GM10266 (cell line): ENCODE measurements around the gene DPH5.

Experiments used
- DNase-seq: peaks from one replicate; pipeline ENCODE4 v3.0.0; 2012; ENCODE audit errors: extremely low spot score
- TF ChIP-seq, protein P1 (sequence below): IDR thresholded peaks from 2 replicates; pipeline ENCODE4 v1.5.1; 2012; ENCODE audit warnings: mild to moderate bottlenecking, low read depth; ENCODE audit not compliant: control insufficient read depth, insufficient read depth; ENCODE audit errors: missing control alignments

The DPH5 gene

DNA sequence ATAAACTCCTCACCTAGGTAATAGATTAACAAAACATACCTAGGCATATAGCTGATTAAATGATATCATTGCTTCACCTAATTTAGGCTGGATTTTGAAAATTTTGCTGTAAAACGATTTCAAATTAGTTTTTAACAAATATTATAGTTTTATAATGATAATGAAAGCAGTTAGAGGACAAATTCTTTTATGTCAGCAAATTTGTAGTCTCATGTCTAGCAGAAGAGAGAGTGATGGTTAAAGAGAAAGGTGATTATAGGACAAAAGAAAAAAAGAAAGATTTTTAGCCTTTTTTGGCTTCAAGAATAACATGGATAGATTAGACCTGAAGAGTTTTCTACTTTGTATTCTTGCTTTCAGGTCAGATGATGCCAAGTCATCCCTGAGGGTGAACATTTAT lies 3.6 kb upstream of the DPH5 start:
- TF ChIP-seq, protein P1, sequence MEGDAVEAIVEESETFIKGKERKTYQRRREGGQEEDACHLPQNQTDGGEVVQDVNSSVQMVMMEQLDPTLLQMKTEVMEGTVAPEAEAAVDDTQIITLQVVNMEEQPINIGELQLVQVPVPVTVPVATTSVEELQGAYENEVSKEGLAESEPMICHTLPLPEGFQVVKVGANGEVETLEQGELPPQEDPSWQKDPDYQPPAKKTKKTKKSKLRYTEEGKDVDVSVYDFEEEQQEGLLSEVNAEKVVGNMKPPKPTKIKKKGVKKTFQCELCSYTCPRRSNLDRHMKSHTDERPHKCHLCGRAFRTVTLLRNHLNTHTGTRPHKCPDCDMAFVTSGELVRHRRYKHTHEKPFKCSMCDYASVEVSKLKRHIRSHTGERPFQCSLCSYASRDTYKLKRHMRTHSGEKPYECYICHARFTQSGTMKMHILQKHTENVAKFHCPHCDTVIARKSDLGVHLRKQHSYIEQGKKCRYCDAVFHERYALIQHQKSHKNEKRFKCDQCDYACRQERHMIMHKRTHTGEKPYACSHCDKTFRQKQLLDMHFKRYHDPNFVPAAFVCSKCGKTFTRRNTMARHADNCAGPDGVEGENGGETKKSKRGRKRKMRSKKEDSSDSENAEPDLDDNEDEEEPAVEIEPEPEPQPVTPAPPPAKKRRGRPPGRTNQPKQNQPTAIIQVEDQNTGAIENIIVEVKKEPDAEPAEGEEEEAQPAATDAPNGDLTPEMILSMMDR, result no peak
- DNase-seq, result no peak

DNA sequence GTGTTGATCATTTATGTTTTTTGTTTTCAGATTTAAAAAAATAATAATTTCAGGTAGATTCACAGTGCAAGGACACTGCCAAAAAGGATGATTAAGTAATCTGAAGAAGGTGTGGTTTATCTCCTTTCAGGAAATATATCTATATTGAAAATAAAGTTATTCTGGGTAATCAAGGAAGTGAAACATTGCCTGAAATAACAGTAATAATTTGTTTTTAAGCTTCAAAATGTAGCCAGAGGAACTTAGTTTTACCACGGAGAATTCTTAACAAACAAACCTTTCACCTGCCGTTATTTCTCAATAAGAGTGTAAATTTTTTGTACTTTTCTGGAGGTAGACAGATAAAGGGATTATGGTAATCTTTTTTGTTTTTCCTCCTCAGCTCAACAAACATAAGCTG lies 2.9 kb upstream of the DPH5 start:
- DNase-seq, result no peak
- TF ChIP-seq, protein P1, result no peak

DNA sequence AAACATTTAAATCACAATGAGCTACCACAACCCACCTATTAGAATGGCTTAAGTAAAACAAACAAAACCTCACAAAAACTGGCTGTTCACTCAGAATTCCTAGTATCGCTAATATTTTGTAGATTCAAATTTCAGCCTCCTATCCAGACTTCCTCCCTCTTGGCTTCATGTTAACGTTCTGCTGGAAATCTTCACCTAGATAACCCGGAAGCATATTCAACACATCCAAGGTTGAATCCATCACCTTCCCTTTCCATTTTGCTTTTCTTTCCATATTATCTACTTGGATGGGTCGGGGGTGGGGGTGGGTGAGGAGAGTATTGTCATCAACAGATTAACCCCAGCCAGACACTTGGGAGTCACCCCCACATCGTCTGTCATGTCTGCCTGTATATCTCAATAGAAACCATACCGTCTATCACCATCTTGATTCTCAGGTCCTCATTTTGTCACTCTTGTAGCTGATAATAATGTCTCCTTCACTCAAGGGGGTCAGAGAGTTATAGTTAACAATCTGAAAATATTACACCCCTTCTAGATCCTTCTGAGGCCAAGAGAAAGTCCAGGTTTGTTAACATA lies 1.7 kb upstream of the DPH5 start:
- DNase-seq, result no peak
- TF ChIP-seq, protein P1, result no peak

DNA sequence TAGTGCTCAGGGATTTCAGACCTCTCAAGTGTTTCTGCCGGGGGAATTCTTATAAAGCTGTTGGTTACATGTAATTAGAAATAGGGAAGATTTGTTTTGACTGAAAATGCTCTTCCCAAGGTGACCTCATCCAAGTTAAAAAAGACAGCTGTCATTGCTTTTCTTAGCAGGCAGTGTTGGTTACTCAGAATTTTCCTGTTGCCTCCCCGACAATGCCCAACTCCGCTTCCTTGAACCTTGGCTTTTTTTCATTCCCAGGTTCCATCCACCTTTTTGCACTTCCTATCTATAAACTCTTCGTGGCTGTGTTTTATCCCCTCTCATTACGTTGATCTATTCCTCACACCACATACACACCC lies 825 bp upstream of the DPH5 start:
- TF ChIP-seq, protein P1, result no peak
- DNase-seq, result no peak

DNA sequence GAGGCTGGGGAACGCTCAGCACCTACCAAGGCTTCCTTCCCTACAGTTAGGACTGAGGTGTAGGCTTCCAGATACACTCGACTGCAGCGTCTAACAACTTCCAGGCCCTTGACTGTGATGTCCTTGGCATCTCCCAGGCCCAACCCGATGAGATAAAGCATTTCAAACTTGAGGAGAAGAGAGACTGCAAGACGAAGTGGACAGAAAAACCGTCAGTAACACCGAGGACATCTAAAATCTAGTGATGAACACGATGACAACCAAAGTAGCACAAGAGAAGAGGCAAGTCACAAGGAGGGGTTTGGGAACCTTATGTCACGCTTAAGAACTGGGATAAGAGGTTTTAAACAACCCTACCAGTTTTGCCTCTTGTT lies 314 bp downstream of the DPH5 start:
- DNase-seq, result no peak

DNA sequence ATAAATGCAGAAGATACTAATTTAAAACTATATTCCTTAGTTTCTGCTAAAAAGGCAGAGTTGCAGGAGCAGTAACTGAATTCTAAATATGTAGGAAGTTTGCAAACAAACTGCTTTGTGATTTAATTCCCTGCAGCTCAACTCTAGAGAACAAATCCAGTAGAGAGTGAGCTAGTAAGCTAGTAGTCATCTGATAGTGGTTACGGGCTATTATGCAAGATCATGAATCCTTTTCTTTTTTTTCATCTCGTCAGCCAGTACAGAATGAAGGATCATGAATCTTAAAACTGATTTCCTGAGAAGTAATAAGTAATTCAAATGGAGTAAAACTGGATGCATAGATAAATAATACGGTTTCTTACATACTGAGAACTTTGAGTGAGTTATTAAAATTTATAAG lies 3.3 kb downstream of the DPH5 start:
- TF ChIP-seq, protein P1, result no peak
- DNase-seq, result no peak

More for the DNA sequence above, 314 bp downstream of the DPH5 start:
- TF ChIP-seq, protein P1, result no peak

DNA sequence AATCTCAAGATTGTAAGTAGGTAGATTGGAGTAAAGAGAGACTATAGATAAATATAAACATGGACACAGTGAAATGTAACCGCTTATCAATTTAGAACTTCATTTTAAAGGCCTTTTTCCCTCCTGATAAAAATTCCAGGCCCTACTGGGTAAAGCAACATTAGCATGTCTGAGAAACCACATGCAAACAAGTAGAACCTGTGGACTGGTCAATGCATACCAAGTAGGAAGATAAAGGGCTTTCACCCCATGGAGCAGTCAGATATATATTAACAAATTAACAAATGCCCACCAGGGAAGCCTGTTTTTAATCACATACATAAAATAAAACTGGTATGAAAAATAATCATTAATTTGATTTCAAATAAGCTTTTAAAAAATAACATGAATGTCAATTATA lies 8.1 kb downstream of the DPH5 start:
- DNase-seq, result no peak
- TF ChIP-seq, protein P1, result no peak
